ENCODE results near the gene RBM6.
A peak's percentile ranks its signal among the peaks of the same experiment; 100 is the strongest.
"Not testable (repeated sequence)": the region's sequence is repeated elsewhere in the genome, so short reads cannot be mapped to it uniquely, and the experiment has no call there.

RBM6 gene

GRCh38 chr3:49992326-49992725 is 52.4 kb downstream of the RBM6 start:
- DNase-seq (ENCODE audit: low read depth, low spot score): no peak

DNA sequence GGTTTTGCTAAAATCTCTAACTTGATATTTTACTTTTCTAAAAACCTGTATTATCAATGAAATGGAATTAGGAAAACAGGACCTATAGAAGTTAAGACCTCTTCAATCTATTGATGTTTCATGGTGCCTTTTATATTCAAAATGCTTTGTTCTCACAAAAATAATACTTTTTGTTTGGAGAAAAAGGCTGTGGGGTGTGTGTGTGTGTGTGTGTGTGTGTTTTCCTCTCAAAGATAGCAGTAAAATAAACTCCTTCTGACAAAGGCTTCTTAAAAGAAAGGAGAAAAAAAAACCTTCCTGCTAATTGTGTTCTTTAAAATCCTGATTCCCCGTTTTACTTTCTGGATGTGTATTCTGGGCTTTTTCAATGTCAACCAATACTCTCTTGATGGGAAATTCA is 54.5 kb downstream of the RBM6 start:
- no peak for DNase-seq (ENCODE audit: low read depth, low spot score)

DNA sequence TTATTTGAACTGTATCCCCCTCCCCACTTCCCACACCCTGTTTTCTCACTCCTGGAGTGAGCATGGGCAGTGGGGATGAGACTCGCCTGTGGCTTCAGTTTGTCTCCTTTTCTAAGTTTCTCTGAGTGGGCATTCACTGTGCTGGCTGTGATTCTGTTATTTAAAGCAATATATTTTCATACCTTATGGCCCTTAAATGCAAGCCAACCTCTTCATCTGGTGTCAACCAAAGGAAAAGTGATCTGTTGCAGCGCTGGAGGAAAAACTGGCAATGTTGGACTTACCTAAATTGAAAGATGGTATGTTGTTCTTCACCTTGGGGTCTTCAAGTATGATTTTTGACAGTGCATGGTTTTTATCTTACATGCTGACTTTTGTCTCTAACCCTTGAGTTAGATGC is 56.1 kb downstream of the RBM6 start:
- DNase-seq (ENCODE audit: low read depth, low spot score): no peak

- no peak for DNase-seq (ENCODE audit: low read depth, low spot score)
Observed at GRCh38 chr3:49997862-49998261, 57.9 kb downstream of the RBM6 start.

DNA sequence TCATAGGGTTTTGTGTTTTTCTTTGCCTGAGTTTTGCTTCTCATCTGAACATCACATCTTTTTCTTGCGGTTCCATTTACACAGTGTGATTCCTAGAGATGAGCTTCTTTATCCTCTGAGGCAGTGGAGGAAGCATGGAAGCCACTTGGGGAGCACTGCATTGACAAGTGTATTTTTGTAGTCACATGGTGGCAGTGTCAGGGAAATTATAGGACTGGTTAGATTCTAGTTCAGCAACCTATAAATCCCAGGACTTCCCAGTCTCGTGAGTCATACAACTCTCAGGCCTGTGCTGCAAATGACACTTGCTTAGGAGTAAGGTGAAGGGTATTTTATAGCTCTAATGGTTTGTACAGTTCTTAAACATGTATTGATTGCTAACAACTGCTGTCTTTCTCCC is 58.4 kb downstream of the RBM6 start:
- DNase-seq (ENCODE audit: low read depth, low spot score): no peak

DNA sequence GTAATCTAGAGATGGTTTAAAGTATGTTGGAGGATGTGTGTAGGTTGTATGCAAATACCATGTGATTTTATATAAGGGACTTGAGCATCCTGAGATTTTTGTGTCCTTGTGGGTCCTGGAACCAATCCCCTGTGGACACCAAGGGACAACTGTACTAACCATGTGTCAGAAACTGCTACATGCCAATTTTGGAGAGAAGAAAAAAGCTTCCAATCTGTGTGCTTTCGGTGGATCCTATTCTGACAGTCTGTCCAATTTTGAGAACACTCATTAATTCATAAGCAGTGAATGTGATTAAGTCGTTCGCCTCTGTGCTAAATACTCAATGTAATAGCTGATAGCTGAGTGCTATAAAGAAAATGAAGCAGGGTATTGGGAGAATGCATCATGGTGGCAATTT is 61.6 kb downstream of the RBM6 start:
- no peak for DNase-seq (ENCODE audit: low read depth, low spot score)

DNA sequence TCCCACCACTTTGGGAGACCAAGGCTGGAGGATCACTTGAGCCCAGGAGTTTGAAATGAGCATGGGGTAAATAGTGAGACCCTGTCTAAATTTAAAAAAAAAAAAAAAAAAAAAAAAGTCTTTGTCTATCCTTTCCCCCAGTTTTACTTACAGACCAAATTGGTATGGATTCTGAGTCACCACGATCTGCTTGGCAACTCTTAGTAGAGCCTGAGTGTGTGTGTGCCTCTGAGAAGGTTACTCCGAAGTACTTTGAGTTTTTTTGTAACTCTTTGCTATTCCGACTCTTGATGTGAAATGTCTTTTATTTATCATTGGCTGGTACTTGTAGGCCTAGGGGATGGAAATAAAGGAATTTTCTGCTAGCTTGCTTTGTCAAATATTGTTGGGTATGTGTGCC is 63.3 kb downstream of the RBM6 start:
- no peak for DNase-seq (ENCODE audit: low read depth, low spot score)

GRCh38 chr3:50003824-50004223 is 63.9 kb downstream of the RBM6 start:
- DNase-seq (ENCODE audit: low read depth, low spot score): no peak

DNA sequence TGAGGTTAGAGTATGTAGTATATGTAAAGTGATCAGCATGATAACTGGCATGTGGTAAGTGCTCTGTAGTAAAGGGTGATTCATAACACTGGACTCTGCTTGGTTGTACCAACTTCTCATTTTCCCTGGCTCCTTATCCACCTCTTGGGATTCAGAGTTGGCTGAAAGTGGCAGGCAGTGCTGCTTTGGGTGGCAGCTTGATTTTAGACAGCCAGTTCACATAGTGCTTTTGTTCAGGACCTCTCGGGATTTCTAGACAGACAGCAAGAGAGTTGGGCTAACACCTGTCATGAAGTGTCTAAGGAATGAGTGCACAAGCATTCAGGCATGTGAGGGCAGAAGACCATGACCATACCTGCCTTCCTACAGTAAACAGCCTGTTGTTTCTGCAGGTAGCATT is 69.0 kb downstream of the RBM6 start:
- DNase-seq (ENCODE audit: low read depth, low spot score): no peak

DNA sequence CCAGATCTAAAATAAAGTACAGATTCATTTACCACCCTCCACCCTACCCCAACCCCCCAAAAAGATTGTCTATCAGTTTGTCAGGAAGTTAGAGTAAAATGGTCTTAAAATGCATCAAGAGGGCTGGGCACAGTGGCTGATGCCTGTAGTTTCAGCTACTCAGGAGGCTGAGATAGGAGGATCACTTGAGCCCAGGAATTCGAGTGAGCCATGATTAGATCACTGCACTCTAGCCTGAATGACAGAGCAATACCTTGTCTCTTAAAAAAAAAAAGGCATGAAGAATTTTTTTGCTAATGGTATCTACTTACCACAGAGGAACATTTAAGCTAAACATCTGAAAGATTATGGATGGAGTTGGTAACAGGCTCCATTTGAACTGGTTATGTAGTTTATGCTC is 71.0 kb downstream of the RBM6 start:
- no peak for DNase-seq (ENCODE audit: low read depth, low spot score)

DNA sequence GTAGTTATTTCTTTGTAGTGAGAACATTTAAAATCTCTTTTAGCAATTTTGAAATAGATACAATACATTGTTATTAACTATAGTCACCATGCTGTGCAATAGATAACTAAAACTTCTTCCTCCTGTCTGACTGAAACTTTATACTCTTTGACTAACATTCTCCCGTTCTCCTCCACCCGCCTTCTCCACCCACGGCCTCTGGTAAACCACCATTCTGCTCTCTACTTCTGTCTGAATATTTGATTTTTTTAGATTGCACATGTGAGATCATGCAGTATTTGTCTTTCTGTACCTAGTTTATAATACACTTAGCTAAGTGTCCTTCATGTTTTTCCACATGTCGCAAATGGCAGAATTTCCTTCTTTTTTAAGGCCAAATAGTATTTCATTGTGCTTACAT is 76.0 kb downstream of the RBM6 start:
- DNase-seq (ENCODE audit: low read depth, low spot score): no peak

- no peak for DNase-seq (ENCODE audit: low read depth, low spot score)
Observed at GRCh38 chr3:50028346-50028745, 88.4 kb downstream of the RBM6 start.

GRCh38 chr3:50031201-50031600 is 91.3 kb downstream of the RBM6 start:
- not testable (repeated sequence) for DNase-seq (ENCODE audit: low read depth, low spot score)

GRCh38 chr3:50044976-50045375 is 105.0 kb downstream of the RBM6 start:
- no peak for DNase-seq (ENCODE audit: low read depth, low spot score)

DNA sequence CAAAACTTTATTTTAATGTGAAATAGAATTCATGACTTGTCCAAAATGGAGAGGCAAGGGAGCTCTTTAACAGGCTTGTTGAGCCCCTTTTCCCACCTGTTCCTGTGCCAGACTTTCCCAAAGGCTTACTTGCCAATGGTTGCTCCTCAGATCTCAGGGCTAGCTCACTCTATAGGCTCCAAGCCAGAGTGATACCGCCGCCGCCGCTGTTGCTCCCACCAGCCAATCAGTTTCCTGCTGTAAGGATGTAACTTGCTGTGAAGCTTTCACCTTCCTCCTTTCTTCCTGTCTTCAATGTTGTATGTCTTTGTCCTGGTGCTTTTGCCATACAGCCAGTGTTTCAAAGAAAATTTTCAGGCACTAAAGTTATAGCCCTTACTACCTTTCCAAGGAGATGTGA is 107.5 kb downstream of the RBM6 start:
- DNase-seq (ENCODE audit: low read depth, low spot score): no peak

GRCh38 chr3:50050361-50050760 is 110.4 kb downstream of the RBM6 start:
- DNase-seq (ENCODE audit: low read depth, low spot score): peak; percentile 62

GRCh38 chr3:50057756-50058155 is 117.8 kb downstream of the RBM6 start:
- DNase-seq (ENCODE audit: low read depth, low spot score): no peak

- no peak for DNase-seq (ENCODE audit: low read depth, low spot score)
Observed at GRCh38 chr3:50068134-50068533, 128.2 kb downstream of the RBM6 start.

GRCh38 chr3:50078091-50078490 is 138.1 kb downstream of the RBM6 start:
- DNase-seq (ENCODE audit: low read depth, low spot score): no peak

DNA sequence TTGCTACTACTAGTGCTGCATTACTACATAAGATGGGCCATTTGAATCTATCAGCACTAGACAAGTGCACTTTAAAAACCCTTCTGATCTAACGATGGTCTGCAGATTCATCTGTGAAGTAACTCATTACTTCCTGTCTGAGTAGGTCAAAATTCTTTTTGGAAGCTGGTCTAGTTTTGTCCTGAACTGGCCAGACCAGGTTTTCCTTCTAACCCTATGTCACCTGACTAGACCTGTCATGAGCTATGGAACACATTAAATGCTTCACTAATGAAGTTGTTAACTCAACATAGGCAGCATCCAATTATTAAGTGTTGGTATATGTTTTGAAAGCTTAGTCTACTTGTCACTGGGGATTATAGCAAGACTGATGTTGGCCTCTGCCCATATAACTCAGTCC is 138.7 kb downstream of the RBM6 start:
- no peak for DNase-seq (ENCODE audit: low read depth, low spot score)

- not testable (repeated sequence) for DNase-seq (ENCODE audit: low read depth, low spot score)
Observed at GRCh38 chr3:50084951-50085350, 145.0 kb downstream of the RBM6 start.

DNA sequence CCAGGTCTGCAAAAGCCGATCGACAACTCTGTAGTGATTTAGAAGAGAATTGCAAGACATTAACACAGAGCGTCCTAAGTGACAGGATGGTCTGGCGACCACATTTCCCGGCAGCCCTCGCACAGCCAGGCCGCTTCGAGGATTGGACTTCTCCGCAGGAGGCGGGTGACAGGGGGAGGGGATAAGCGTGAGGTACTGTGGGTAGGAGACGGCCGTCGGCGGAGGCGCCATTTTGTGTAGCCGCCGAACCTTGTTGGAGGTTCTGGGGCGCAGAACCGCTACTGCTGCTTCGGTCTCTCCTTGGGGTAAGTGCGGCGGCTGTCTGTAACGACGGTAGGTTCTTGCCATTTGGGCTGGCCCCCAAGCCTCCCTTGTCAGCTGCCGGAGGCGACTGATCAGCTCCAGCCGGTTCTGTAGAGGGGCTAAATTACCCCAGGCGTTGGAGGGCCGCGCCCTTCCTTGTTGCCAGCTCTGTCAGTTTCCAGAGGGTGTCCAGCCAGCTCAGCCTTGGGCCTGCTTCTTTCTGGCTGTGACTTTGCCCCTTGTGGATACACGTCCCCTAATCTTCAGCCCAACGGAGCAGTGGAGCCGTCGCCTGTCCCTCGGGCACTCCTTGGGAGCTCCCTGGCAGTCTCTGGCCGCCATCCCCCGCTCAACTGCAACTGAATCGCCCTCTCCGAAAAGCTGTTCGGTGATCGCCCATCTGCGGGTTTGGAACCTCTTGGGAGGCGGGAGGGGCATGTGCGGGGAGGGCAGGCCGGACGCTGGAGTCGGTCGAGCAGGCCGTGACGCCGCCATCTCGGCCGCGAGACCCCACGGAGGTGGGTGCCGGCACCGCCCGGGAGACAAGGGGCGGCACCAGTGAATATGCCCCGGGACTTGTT is 149.0 kb downstream of the RBM6 start, which contains the start of gene RBM5:
Gene RBM5, plus strand, starts transcription at position 195 of the 884 bp plus-strand sequence. CDS start 1,516 bp downstream, outside the sequence.
- DNase-seq (ENCODE audit: low read depth, low spot score): peak; percentile 77

- DNase-seq (ENCODE audit: low read depth, low spot score): no peak
Observed at GRCh38 chr3:50089609-50089945, 149.6 kb downstream of the RBM6 start.

DNA sequence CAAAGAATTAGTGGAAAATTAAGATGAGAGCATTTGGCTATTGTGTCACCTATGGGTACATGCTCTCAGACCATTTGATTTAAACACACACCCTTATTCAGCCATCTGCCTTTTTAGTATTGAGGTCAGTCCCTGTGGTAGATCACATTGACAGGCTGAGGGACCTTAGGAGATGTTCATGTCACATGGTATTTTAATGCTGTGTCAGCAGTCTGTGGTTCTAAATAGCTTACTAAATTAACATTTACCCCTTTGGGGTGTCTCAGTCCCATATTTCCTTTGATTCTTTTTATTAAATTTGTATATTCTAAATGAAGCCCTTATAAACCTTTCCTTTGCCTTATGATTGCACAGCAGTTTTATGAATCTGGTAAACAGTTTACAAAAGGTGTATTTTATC is 151.0 kb downstream of the RBM6 start:
- DNase-seq (ENCODE audit: low read depth, low spot score): no peak
